Femur (tissue), 1 donor: ENCODE measurements around the gene HMSD.

Source experiments
- DNase-seq: peaks from one replicate; pipeline ENCODE4 v3.0.0-alpha.2; 2017

Gene HMSD

DNA sequence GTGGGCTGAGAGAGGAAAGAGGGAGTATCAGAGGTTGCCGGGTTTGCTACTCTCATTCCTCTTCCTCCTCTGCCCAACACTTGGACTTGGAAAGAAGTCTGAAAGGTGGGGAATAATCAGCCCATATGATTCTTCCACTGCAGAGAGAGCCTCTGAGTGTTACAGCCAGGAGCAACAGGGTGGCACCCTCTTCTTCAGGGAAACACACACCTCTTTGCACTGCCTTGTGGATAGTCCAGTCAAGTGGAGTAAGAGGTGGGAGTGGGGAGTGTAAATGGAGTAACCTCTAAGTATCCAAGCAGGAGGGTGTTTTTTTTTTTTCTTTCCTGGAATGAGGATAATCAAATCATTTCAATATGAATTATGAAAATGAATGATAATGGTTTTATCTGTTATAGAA, 11.8 kb downstream of the HMSD start:
- no peak for DNase-seq

- DNase-seq: no peak
Observed at GRCh38 chr18:63961435-63961980, 12.4 kb downstream of the HMSD start.

DNA sequence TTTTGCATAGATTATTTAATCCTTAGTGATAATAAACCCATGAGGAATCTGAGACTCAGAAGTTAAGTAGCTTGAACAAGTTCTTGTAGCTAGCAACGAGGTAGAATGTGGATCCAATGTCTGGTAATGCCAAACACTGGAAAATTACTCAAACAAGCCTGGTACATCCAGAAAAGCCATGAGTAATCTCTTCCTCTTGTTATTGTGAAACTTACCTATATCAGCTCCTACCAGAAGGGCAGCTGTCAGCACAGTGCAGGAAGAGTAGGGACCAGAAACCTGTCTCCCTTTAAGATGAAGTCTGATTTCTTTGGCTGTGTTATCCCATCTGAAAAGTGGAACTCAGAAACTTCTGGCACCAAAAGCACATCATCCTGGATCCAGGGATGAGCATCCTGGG, 13.0 kb downstream of the HMSD start:
- no peak for DNase-seq

GRCh38 chr18:63963615-63964256, 14.6 kb downstream of the HMSD start:
- DNase-seq: no peak

- DNase-seq: no peak
Observed at GRCh38 chr18:63964908-63965307, 15.8 kb downstream of the HMSD start.

GRCh38 chr18:63965716-63966330, 16.7 kb downstream of the HMSD start:
- no peak for DNase-seq

DNA sequence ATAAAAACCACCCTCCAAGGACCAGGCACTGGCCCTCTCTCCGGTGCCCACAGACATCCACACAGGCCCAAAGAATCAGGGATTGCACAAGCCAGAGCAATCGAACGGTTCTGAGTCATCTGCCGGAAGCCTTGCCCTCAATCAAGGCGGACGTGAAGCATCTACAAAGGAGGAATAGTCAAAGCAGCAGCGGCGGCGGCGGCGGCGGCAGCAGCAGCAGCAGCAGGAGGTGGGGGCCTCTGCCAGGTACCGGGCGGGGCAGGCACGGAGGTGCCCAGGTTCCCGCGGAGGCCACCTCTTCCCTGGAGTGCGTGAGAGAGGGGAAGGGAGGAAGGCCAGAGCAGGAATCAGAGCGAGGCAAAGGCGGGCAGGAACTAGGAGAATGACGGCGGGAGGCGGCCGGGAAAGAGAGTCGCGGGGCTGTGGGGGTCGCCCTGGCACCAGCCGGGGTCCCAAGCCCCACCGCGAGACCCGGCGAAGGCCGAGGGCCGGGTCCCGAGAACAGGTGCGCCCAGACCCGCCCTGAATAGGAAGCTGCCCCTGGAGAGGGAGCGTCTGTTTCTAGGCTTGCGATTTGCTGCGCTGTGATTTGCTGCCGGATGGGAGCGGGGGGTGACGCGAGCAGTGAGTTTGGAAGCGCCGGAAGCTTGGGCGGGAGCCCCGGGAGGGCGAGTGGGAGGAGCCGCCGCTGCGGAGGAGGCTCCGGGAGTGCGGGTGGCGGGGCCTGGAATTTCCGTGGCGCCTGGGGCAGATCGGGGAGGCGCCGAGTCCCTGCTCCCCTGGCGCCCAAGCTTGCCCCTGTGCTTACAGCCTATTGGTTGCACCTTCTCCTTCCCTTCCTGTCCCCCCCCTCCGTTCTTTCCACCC, 21.1 kb downstream of the HMSD start, which contains the start of gene SERPINB8:
Gene SERPINB8 (plus strand): TSS at position 140 of the 867 bp plus-strand sequence. CDS start 8,228 bp downstream, outside the sequence.
- DNase-seq: peak; percentile 95

DNA sequence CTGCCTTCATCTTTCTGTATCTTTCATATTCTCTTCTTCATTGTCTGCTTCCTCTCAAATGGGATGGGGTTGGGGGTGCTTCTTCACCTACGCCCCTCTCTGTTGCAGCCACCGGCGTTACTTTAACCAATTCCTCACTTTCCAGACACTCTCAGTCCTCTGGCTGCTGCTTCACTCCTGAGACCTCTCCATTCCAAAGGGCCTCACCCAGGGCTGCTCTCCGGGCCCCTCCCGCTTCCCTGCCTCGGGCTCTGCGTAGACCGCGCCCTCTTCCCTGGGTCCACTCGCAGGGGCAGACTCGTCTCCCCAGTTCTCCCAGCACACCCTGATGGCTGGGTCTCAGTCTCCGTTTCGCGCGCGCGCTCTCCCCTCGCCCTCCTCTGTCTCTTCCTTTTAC, 21.7 kb downstream of the HMSD start:
- peak; percentile 42 for DNase-seq

DNA sequence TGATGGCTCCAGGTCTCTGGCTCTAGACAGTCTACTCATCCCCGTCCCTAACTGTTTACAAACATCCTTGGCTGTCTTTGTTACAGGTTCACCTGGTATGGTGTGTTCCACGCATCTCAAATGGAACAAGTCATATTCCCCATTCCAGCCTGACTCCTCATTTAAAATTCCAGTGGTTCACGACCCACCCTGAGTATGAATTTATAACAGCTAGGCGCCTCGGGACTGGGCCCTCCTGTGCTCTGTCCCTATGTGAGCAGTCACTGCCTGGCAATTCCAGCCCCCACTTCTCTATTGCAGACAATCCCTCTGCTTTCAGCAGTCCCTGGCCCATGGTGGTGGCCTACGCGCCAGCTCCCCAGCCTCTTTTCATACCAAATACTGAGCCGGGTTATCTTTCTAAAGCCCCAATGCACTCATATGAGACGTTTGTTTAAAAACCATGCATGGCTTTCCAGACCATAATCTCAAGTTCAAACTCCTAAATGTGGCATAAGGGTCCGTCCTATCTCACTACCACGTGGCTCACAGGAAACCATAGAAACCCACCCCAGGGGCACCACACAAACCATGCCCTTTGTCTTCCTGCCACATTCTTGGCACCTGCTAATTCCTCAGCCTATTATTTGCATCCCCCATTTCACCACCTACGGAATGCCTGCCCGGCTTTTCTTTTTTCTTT, 22.4 kb downstream of the HMSD start:
- no peak for DNase-seq

- DNase-seq: no peak
Observed at GRCh38 chr18:63972002-63972376, 22.9 kb downstream of the HMSD start.

DNA sequence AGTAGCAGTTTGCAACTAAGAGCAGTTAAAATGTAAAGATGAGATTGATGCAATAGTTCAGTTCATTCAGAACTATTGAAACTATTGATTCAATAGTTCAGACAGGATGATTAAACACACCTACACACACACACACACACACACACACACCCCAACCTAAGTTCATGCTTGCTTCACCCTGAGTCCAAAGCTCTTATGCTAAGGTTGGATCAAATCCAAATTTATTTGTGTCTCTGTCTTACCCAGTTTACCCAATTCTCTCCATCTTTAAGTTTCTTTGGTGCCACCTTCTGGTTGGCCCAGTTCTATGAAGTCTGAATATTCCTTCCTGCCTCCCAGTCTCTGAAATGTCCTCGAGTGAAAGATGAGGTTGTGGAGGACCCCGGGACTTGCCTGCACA, 25.9 kb downstream of the HMSD start:
- DNase-seq: no peak

GRCh38 chr18:63975628-63976027, 26.5 kb downstream of the HMSD start:
- no peak for DNase-seq

- no peak for DNase-seq
Observed at GRCh38 chr18:63977040-63977439, 27.9 kb downstream of the HMSD start.

- DNase-seq: peak; percentile 62
Observed at GRCh38 chr18:63979409-63979920, 30.4 kb downstream of the HMSD start.

- no peak for DNase-seq
Observed at GRCh38 chr18:63980027-63980426, 30.9 kb downstream of the HMSD start.

GRCh38 chr18:63980896-63981460, 31.9 kb downstream of the HMSD start:
- DNase-seq: no peak

- DNase-seq: no peak
Observed at GRCh38 chr18:63981719-63982118, 32.6 kb downstream of the HMSD start.

- DNase-seq: no peak
Observed at GRCh38 chr18:63982361-63982760, 33.3 kb downstream of the HMSD start.

DNA sequence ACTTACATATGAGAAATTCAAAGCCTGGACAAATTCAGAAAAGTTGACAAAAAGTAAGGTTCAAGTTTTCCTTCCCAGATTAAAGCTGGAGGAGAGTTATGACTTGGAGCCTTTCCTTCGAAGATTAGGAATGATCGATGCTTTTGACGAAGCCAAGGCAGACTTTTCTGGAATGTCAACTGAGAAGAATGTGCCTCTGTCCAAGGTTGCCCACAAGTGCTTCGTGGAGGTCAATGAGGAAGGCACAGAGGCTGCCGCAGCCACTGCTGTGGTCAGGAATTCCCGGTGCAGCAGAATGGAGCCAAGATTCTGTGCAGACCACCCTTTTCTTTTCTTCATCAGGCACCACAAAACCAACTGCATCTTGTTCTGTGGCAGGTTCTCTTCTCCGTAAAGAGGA, 37.8 kb downstream of the HMSD start:
- DNase-seq: no peak

DNA sequence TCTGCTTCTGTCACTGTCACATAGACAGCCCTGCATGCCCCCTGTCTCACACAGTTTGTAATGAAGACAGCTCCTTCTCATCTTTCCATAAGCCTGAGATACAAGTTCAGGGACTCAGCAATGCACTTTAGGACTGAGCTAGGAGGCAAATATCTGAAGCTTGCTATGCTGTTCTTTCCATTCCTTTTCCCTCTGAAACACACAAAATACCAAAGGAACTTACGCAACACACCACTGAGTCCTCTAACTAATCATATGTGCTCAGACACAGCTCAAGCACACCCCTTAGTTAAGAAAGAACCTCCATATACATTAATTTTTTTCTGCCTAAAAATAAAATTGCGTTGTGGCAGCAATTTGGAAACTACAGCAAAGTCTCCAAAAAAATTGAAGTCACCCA, 38.6 kb downstream of the HMSD start:
- no peak for DNase-seq

DNA sequence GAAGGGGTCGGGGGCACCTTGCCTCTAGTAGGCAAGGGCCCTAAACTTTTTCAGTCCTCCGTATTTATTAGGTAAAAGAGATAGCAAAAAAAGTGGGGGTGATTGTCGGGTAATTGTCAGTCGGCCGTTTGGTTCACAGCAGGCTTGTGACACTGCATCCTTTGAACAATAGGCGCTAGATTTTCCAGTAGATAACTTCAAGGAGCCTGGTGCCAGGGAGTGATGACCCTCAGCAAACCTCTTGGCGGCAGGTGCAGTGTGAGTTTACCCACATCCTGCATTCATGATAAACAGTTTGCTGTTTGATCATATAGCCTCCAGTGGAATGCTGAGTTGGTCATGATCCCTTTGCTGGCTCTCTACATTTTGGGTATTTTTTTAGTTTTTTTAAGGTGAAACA, 43.6 kb downstream of the HMSD start:
- DNase-seq: no peak

DNA sequence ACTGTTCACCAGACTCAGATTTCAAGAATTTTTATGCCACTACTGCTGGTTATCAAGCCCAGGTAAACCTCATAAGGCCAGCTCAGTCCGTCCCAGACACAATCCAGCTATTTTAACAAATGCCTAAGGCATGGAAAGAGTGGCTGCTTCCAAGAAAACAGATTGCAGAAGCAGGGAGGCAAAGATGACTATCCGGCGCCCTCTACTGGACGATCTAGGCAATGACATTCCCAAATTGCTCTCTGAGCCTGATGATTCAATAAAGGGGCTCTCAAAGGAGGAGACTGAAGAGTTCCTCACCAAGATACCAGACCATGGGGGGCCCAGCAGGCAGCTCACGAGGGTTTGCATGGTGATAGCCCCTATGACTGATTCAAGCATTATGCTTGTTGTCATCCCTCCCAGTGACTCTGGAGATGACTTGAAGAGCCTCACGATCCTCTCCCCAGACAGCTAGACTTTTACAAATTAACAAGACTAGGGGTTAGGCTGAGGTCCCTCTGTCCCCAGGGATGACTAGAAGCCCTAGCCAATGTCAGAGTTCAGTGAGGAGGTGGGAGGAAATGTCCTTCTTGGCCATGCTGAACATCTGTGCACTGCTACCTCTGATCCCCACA, 45.8 kb downstream of the HMSD start:
- peak; percentile 52 for DNase-seq
